C1 segment of cervical spinal cord (tissue), 14 donors: Measurements from ENCODE around the gene HPGD.

Source experiments
- DNase-seq, 14 donors: peaks; one replicate each; lab custom pipeline; 2025; lab: John Stamatoyannopoulos, UW

The HPGD gene

DNA sequence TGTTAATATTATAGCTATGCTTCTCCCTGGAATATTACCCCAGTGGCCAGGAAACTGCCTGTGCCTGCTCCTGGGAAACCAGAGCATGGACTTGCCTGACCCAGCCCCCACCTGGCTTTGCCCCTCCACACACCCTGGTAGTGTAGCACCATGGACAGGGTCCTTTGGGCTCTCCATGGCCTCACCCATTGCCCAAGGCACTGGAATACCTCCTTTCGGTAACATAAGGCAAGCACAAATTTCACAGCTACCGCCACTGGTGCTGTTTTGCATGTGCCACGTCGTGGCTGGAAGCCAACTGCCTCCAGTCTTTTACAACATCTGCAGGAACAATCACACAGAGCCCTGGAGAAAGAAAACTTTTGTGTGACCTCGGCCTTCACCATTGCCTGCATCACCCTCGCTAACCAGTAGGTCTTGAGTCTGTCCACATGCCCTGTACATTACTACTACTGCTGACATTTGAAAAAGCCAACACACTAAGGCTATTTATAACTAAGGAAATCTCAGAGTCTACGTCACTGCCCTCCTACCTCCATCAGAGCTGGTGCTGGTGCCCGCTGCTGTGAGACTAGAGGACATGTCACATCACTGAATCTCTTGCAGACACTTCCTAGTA, 47.7 kb downstream of the HPGD start:
- DNase-seq: no peak

DNA sequence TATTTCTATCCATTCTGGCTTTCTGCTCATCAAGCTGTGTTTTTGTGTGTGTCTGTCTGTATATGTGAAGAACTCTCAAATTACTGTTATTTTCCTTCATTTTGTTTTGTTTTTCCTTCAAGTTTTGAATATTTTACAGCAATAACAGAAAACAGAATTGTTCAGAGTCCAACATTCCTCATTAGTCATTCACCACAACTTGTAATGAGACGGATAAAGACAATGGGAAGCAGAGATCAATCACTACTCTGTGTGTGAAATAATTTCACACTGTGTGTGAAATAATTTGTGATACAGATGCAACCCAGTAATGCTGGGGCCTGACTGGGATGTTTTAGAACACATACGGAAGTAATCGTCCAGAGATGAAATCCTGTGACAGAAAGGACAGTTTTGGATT, 55.2 kb downstream of the HPGD start:
- no peak for DNase-seq

GRCh38 chr4:174464949-174465348, 57.3 kb downstream of the HPGD start:
- DNase-seq: no peak

- no peak for DNase-seq
These were observed 60.7 kb downstream of the HPGD start for GRCh38 chr4:174461466-174462106.

GRCh38 chr4:174460684-174461083, 61.6 kb downstream of the HPGD start:
- DNase-seq: no peak

DNA sequence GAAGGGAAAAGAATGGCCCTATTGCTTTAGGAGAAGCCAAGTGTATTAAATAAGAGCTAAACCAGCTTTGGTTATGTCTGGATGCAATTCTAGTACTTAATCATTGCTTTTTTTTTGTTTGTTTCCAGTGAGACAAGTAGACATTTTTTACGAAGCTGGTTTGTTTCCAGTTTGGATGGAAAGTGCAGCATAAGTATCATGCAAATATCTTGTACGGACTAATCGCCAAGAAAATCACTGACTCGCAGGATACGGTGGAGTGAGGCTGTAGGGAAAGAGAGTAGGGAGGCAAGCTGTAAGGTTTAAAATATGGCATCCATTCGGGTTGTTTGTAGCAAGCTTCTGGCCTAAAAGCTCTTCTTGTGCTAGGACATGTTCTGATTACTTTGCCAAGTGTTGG, 64.8 kb downstream of the HPGD start:
- no peak for DNase-seq

DNA sequence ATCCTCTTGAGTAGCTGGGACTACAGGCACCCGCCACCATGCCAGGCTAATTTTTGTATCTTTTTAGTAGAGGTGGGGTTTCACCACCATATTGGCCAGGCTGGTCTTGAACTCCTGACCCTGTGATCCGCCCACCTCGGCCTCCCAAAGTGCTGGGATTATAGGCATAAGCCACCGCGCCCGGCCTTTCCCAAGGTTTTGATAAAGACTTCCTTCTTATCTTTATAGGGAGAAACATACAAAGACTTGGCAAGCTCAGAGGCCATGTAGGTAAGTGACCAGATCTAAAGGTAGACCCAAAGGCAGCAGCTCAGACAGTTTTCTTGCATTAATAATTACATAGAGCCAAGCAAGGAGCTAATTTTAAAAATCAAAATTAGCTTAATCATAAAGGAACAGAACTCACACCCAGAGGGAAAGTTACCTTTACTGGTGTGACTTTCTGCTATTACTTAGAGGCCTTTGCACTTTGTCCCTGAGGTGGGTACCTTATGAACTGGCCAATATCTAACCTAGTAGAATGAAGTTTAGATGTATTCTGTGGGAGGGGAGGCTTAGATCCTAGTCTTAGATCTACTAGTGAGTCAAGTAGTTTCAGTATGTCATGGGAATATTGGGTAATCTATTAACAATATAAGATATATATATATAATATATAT, 67.3 kb downstream of the HPGD start:
- DNase-seq: no peak

DNA sequence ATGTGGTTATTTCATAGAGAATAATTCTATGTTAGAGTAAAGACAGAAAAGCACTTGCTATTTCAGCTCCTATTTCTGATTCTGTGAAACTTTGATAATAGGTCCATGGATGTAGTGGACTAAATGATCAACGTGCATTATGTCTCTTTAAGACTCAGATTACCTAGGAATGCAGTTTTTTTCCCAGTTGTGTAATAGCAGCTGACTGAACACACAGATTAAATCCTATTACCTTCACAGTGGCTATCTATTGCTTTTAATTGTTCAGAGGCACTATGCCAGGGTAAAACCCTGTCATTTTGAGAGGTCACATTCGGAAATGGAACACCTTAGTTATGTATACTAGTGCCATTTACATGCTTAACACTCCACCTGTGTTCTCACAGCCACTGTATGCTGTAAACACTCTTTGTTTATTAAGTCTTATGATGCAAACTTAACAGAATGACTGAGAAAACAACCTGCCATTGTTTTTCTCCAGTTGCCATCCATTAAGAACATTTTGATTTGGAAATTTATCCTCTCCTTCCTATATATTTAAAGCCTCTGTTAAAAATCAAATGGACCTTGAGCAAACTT, 70.5 kb downstream of the HPGD start:
- DNase-seq: no peak

DNA sequence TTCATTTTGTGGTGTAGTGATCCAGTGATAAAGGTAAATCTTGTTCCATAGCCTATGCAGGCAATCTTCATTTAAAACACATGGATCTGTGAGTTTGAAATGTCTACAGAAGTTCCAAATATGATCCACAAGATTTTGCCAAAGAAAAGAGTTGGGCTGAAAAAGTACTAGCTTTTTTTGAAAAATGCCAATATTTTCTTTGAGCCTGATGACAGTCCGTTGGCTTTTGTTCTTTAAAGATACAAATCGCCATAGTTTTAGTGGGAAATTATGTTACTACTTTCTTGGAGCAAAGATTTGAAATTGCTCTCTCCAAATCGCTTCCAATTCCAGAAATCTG, 71.5 kb downstream of the HPGD start:
- DNase-seq: no peak

- DNase-seq: no peak
These were observed 72.1 kb downstream of the HPGD start for GRCh38 chr4:174449944-174450785.

GRCh38 chr4:174449152-174449551, 73.1 kb downstream of the HPGD start:
- DNase-seq: no peak

DNA sequence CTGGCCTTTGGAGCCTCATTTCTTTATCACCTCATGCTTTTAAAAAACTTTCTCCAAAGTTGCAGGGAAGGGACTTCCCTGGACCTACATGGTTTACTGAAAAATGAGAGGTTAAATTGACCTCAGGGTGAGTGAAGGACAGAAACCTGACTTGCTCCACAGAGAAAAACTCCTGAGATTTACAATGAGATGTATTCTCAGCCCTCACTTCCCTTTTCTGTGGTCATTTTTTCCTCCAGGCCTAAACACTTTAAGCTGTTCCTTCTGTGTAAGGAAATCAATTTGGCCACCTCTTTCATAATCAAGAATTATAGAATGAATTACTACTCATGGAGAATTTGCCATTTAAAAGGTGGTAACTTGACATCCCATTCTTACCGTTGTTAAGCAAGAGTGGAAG, 77.9 kb downstream of the HPGD start:
- DNase-seq: no peak
